Right cardiac atrium (tissue), 5 donors: ENCODE data around the gene NOL4. TPM values are rescaled to one million over a fixed set of nuclear protein-coding genes. Genes with fewer than 3 reads are reported as not detected.

Experiments
- ATAC-seq, 2 donors: fragments of 200-7000 bp; cut with Tn5 transposase; one replicate each; pipeline versions ENCODE4 v1.8.0 to v1.9.1; 2020; ENCODE audit warnings: moderate library complexity in 2 of 2, mild to moderate bottlenecking in 1 of 2
- DNase-seq, 3 donors: peaks; one replicate each; pipeline ENCODE4 v3.0.0-alpha.2; 2020
- H3K27ac ChIP-seq: one replicate; pipeline ENCODE4 v1.5.1; 2013; ENCODE audit warnings: mild to moderate bottlenecking, low read length, control low read depth, moderate library complexity
- H3K27me3 ChIP-seq: one replicate; pipeline ENCODE4 v1.6.1; 2013; ENCODE audit not compliant: control insufficient read depth, insufficient read depth
- H3K4me1 ChIP-seq: one replicate; pipeline ENCODE4 v1.6.1; 2013; ENCODE audit warnings: low read length; ENCODE audit not compliant: control insufficient read depth, insufficient read depth
- H3K4me3 ChIP-seq: one replicate; pipeline ENCODE4 v1.5.1; 2013; ENCODE audit warnings: low read length, control low read depth
- H3K9me3 ChIP-seq: one replicate; pipeline ENCODE4 v1.6.1; 2013; ENCODE audit warnings: low read length; ENCODE audit not compliant: control insufficient read depth
- WGBS: extraction: QIAGEN DNeasy Blood & Tissue Kit; methylation state at CpG from one replicate; pipeline ENCODE4 v1.1.7; 2013; 5-methylcytosine and 5-hydroxymethylcytosine counted together
- intact Hi-C, 4 donors: fragments of 100-400 bp; cut with DNase I; formaldehyde crosslinking; loops; one replicate each; pipeline versions ENCODE4 v1.11.0 to v1.14.0; 2022 to 2023
- polyA plus RNA-seq: library from polyadenylated mRNA; stranded (reverse); fragments of 200-250 nt; gene quantifications from one replicate; pipeline ENCODE4 v1.2.3, GENCODE V29; 2013
- total RNA-seq, 4 donors: library from RNA; stranded (reverse); fragmentation: NEBNext Ultra II Directional; extraction: Animal tissue kit (Norgen Biotek cat#: 25700); gene quantifications; one replicate each; pipeline ENCODE4 v1.2.1, GENCODE V29; 2021
- donor health status: healthy with polysubstance abuse.
- donor health status: DM: no; HTN: yes; CAD: no.
- donor health status: DM: no; HTN: no; CAD: no.
- donor health status: DM: no; HTN: yes; CAD: no; lungs with severe emphysema.
- donor health status: DM: yes; HTN: yes; CAD: no.

NOL4 gene
- total and polyA plus RNA-seq, 5 donors: 0.05 to 0.31 (median 0.20) TPM; not detected in 1

DNA sequence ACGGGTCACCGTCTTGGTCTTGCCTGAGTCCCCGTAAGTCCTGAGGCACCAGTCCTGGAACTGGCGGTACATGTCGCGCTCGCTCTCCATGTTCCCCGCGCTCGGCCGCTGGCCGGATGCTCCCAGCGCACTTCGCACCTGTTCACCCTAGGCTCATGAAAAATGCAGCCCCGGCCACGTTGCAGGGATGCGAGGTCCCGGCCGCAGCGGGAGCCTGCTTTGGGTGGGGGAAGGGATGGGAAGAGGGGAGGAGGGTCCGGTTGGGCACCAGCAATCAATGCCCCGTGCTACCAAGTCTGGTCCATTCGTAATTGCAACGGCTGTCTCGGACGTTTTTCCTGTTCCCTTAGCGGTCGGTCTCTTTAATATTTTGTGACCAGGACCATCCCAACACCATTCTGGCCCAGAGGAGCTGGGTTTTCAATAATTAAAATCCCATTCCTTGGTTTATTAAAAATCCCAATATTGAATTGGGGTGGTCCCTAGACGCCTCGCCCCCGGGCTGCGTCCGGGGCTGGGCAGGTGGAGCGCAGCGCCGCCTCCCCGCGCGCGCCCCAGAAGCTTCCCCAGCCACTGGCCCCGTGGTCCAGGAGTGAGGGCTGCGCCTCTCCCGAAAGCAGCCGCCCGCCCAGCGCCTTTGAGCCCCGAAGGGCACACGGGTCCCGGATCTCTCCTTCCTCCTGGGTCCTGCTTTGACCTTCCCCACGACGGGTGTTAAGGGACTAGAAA is 1.4 kb downstream of the NOL4 start:
- Histone ChIP-seq H3K9me3 (no peaks in the 10 kb centered on the region), H3K4me3 (peak overlapping the region; percentile 59), H3K27me3 (no peaks in the 10 kb centered on the region), H3K27ac (no peak overlapping the region), H3K4me1 (peaks cover 4% of the 10 kb centered on the region)
- intact Hi-C loops: no loop called here
- ATAC-seq: no peak
- 2% methylated on average over 51 of the region's 51 CpGs for WGBS
- DNase-seq: peak in 2 of 3 donors; percentile 18 to 44

DNA sequence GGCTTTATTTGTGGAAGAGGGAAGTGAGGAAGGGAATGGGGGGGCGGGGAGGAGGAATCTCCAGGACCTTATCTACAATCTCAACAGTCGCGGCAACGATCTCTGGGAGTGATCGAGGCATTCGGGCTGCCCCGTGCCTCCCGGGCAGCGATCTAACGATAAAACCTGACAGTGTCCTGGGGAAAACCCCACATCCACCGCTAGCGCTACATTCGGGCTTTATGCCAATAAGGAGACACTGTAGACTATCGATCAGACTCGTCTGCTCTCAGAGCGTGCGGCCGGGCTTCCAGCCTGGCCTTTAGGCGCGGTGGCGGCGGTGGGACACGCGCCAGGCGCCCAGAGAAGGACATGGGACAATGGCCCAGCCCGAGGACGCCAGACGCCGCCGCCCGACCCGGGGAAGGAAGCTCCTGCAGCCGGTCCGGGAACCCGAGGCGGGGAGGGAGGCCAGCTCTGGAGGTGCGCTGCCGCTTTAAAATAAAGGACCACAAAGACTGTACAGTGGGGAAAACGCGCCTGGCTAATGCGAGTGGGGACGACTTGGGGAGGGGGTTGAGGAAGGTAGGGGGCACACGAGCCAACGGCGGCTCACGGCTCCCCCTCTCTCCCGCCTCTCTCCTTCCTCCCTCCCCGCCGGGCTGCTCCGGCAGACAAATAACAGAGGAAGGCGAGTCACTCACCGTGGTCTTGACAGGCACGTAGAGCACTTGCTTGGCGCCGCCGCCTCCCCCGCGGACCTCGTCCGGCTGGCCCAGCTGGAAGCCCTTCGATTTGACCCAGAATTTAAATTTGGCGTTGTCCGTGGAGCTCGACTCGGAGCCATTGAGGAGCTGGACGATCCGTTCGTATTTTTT is 2.2 kb downstream of the NOL4 start:
- DNase-seq (peak; percentile 35 to 52 (median 35)), ATAC-seq (peak; percentile 28 to 60)
- Histone ChIP-seq H3K4me3 (peak overlapping the region; percentile 59), H3K27me3 (no peaks in the 10 kb centered on the region), H3K9me3 (no peaks in the 10 kb centered on the region), H3K4me1 (peaks cover 4% of the 10 kb centered on the region), H3K27ac (peak overlapping the region; percentile 6)
- under 1% methylated on average over 68 of the region's 68 CpGs for WGBS
- intact Hi-C loops: no loop called here

DNA sequence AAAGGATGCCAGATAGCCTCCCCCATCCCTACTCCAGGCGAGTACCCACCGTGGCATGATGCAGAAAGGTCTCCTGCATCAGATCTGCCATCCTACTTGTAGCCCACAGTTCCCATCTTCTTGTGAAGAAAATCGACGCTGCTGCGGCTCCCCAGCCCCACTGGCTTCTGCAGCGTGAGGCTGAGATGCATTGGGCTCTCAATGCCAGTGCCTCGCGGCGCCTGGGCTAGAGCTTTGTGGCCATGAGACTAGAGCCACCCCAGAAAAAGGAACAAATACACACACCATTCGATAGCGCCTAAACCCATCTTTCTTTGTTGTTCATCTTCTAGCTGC is 2.8 kb downstream of the NOL4 start:
- intact Hi-C loops: no loop called here
- Histone ChIP-seq H3K9me3 (no peaks in the 10 kb centered on the region), H3K4me3 (peak overlapping the region; percentile 59), H3K27ac (no peak overlapping the region), H3K27me3 (no peaks in the 10 kb centered on the region), H3K4me1 (peaks cover 4% of the 10 kb centered on the region)
- DNase-seq: peak in 1 of 3 donors; percentile 25
- WGBS: 2% methylated on average over 11 of the region's 11 CpGs
- ATAC-seq: no peak

DNA sequence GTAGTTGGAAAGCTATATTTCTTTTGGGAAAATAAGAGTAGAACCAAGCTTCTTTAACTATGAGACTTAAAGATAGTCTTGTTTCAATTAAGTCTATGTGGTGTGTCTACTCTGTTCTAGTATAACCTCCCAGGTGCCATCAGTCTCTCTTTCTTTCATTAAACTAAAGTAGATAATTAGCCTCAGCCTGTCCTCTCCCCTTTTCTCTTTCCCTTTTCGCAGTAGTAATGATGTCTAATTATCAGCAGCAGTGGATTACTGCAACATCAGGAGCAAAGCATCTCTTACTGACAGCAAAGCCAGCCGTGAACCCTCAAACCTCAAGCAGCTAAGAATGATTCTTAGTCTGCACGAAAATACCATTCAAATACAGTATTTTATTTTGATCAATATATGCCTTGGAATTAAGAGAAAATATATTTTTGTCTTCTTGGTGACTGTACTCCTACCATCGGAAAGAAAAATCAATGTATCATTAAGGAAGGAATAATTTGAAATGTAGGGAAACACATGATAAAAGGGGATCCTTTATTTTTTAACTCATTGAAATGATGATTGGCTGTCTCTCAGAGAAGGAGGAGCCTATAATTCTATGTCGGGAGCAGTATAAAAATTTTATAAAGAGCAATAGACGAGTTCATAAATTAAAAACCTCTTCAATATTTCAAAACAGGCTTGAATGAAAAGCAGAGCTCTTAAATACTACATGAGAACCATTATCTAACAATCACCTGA is 4.5 kb downstream of the NOL4 start:
- DNase-seq: no peak
- no peak for ATAC-seq
- 59% methylated on average over 6 of the region's 6 CpGs for WGBS
- Histone ChIP-seq H3K4me3 (no peak overlapping the region), H3K27ac (no peak overlapping the region), H3K27me3 (no peaks in the 10 kb centered on the region), H3K4me1 (peaks cover 4% of the 10 kb centered on the region), H3K9me3 (no peaks in the 10 kb centered on the region)
- intact Hi-C loops: no loop called here

DNA sequence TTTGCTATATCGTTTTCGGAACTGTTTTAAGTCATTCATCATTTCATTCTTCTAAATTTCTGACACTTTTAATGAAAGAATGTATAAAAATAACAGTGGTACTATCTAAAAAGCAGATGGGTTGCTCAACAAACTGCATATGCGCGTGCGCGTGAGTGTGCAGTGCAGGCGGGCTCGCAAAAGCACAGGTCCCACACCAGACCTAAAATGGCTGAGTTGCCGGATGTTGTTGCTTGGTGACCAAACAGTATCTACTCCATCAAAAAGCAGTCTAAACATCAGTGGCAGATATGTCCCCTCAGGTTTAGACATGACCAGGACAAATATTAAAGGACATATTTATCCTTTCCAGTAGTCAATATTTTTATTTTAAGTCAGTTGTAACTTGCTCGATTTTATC is 5.1 kb downstream of the NOL4 start:
- Histone ChIP-seq H3K4me3 (no peak overlapping the region), H3K9me3 (no peaks in the 10 kb centered on the region), H3K27ac (no peak overlapping the region), H3K4me1 (peaks cover 4% of the 10 kb centered on the region), H3K27me3 (no peaks in the 10 kb centered on the region)
- ATAC-seq: no peak
- 88% methylated on average over 10 of the region's 10 CpGs for WGBS
- DNase-seq: no peak
- intact Hi-C loops: no loop called here

DNA sequence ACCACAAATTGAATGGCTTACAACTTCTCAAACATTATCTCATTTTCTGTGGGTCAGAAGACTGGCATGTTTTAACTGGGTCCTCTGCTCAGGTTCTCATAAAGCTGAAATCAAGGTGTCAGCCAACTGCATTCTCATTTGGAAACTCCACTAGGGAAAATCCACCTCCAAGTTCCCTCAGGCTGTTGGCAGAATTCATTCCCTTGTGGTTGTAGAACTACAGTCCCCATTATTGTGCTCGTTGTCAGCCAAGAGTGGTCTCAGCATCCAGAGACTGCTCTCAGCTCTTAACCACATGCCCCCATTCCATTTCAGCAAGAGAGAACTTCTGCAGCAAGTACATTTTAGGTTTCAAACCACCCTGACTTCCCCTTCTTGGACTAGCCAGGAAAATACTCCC is 12.2 kb downstream of the NOL4 start:
- H3K4me3 ChIP-seq: no peak overlapping the region
- WGBS: 48% methylated on average over 1 of the region's 1 CpG
- intact Hi-C loops: no loop called here
- no peaks in the 10 kb centered on the region for H3K27me3 ChIP-seq
- H3K27ac ChIP-seq: no peak overlapping the region
- no peaks in the 10 kb centered on the region for H3K9me3 ChIP-seq
- ATAC-seq (no peak), DNase-seq (no peak)
- H3K4me1 ChIP-seq: no peaks in the 10 kb centered on the region

DNA sequence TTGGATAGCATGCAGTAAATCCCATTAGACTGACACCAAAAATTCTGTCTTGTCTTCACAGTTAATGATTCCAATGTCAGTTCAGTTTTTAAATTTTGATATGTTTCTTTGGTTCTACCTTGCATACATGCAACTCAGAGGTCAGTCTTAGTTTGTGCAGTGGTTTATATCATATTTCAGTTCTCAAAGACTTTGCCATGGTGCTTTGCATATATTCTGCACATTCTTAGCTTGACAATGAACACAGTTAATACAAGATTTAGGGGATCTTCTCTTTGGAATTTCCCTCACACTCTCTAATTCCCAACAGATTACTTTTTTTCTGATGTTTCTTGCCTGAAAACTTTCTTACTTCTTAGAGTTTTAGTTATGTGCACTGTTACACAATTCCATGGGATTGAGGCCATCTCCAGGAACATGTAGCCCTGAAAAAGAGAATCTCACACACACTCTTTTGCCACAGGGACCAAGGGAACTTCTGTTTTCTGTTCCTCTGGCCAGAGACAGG is 17.3 kb downstream of the NOL4 start:
- Histone ChIP-seq H3K4me1 (no peaks in the 10 kb centered on the region), H3K4me3 (no peak overlapping the region), H3K27ac (no peak overlapping the region), H3K27me3 (no peaks in the 10 kb centered on the region), H3K9me3 (no peaks in the 10 kb centered on the region)
- ATAC-seq (no peak), DNase-seq (no peak)
- intact Hi-C loops: no loop called here

DNA sequence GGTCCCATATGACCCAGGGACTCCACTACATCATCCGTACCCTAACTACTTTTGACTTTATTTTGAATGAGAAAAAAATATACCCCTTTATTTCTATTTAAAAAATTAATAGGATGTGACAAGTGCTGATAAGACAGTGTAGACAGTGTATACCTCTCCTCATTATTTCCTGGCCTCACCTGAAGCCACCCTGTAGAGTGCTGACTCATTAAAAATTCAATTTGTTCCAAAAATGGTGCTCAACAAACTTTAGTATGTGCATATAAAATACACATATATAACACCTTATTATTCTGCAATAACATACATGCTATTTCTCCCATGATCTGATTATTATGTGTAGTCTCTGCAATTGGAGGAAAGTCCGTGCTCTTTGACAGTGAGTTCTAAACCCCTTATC is 20.8 kb downstream of the NOL4 start:
- intact Hi-C loops: no loop called here
- Histone ChIP-seq H3K27me3 (no peaks in the 10 kb centered on the region), H3K27ac (no peak overlapping the region), H3K4me3 (no peak overlapping the region), H3K9me3 (no peaks in the 10 kb centered on the region), H3K4me1 (no peaks in the 10 kb centered on the region)
- 75% methylated on average over 2 of the region's 2 CpGs for WGBS
- DNase-seq (no peak), ATAC-seq (no peak)

DNA sequence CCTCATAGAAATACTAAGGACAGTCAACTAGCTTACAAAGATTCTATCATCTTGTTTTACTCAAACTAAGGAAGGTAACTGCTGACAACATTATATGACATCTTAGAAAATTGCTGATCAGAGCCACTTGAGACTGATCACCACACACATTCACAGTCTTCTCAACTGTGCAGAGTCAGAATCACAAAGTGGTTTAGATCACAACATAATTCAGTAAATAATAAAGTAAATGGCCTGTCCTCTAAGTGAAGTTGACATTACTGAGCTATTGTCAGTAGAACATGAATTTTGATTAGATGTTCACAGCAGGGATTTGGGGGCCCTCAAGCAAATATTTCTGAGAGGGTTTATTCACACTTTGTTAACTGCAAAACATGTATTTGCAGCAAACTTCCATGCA is 28.5 kb downstream of the NOL4 start:
- H3K4me1 ChIP-seq: no peaks in the 10 kb centered on the region
- no peak overlapping the region for H3K4me3 ChIP-seq
- ATAC-seq (no peak), DNase-seq (no peak)
- H3K9me3 ChIP-seq: no peaks in the 10 kb centered on the region
- H3K27ac ChIP-seq: no peak overlapping the region
- no peaks in the 10 kb centered on the region for H3K27me3 ChIP-seq
- intact Hi-C loops: no loop called here

DNA sequence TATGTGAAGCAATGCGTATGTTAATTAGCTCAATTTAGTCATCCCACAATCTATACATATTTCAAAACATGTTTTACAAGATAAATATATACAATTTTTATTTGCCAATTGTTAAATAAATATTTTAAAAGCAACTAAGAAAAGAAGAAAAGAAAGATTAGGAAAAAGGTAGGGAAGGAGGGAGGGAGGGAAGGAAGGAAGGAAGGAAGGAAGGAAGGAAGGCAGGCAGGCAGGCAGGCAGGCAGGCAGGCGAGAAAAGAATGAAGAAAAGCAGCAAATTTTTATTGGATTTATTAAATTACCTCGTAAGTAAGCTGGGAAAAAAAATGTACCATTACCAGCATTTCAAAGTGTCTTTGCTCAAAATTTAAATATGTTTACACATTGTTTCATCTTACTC is 30.5 kb downstream of the NOL4 start:
- ATAC-seq (no peak), DNase-seq (no peak)
- H3K27ac ChIP-seq: no peak overlapping the region
- intact Hi-C loops: no loop called here
- no peaks in the 10 kb centered on the region for H3K9me3 ChIP-seq
- no peaks in the 10 kb centered on the region for H3K4me1 ChIP-seq
- 66% methylated on average over 3 of the region's 3 CpGs for WGBS
- no peak overlapping the region for H3K4me3 ChIP-seq
- H3K27me3 ChIP-seq: no peaks in the 10 kb centered on the region
